GM21367 (cell line): ENCODE results near the gene HSD11B2.

Experiments
- ATAC-seq: cut with Tn5 transposase; IDR thresholded peaks from one replicate; pipeline ENCODE4 v1.9.1; 2021; ENCODE audit not compliant: unreplicated experiment

Gene HSD11B2

GRCh38 chr16:67396159-67397035, 34.5 kb upstream of the HSD11B2 start:
- ATAC-seq = no peak

- ATAC-seq = no peak
These were observed 33.7 kb upstream of the HSD11B2 start for GRCh38 chr16:67397036-67397801.

GRCh38 chr16:67397812-67398545, 32.9 kb upstream of the HSD11B2 start:
- no peak for ATAC-seq

GRCh38 chr16:67398546-67399217, 32.2 kb upstream of the HSD11B2 start:
- no peak for ATAC-seq

- no peak for ATAC-seq
These were observed 31.6 kb upstream of the HSD11B2 start for GRCh38 chr16:67399218-67399733.

- no peak for ATAC-seq
These were observed 30.9 kb upstream of the HSD11B2 start for GRCh38 chr16:67399749-67400704.

GRCh38 chr16:67400901-67401300, 30.0 kb upstream of the HSD11B2 start:
- no peak for ATAC-seq

GRCh38 chr16:67403976-67404555, 26.9 kb upstream of the HSD11B2 start:
- ATAC-seq = no peak

- no peak for ATAC-seq
These were observed 26.1 kb upstream of the HSD11B2 start for GRCh38 chr16:67404740-67405226.

- no peak for ATAC-seq
These were observed 25.6 kb upstream of the HSD11B2 start for GRCh38 chr16:67405336-67405735.

- no peak for ATAC-seq
These were observed 24.6 kb upstream of the HSD11B2 start for GRCh38 chr16:67406111-67406971.

GRCh38 chr16:67407176-67407787, 23.6 kb upstream of the HSD11B2 start:
- no peak for ATAC-seq

- ATAC-seq = no peak
These were observed 23.0 kb upstream of the HSD11B2 start for GRCh38 chr16:67407788-67408452.

GRCh38 chr16:67409631-67410030, 21.3 kb upstream of the HSD11B2 start:
- no peak for ATAC-seq

GRCh38 chr16:67411339-67411738, 19.6 kb upstream of the HSD11B2 start:
- ATAC-seq = no peak

- ATAC-seq = no peak
These were observed 18.6 kb upstream of the HSD11B2 start for GRCh38 chr16:67412294-67412693.
